Measurements from ENCODE around the gene MED14. TPM values are rescaled to one million over a fixed set of nuclear protein-coding genes. Genes with fewer than 3 reads are reported as not detected.

Gene MED14
- total RNA-seq, 1 experiment from 2014 or later, result 83.3 TPM

GRCh38 chrX:40719731-40720130 lies 15.6 kb downstream of the MED14 start:
- DNase-seq (ENCODE audit: low spot score) (no peak), ATAC-seq (no peak)
- Mint-ChIP-seq H3K27me3 (ENCODE audit: low read depth) (no peaks in the 10 kb centered on the region), H3K9me3 (no peaks in the 10 kb centered on the region), H3K36me3 (peaks cover 57% of the 10 kb centered on the region), H3K27ac (no peak overlapping the region), H3K4me1 (peaks cover 21% of the 10 kb centered on the region), H3K4me3 (no peak overlapping the region)
- POLR2A ChIA-PET, result no interaction called here
- CTCF ChIA-PET, result no interaction called here
- TF ChIP-seq, protein P1, sequence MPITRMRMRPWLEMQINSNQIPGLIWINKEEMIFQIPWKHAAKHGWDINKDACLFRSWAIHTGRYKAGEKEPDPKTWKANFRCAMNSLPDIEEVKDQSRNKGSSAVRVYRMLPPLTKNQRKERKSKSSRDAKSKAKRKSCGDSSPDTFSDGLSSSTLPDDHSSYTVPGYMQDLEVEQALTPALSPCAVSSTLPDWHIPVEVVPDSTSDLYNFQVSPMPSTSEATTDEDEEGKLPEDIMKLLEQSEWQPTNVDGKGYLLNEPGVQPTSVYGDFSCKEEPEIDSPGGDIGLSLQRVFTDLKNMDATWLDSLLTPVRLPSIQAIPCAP (CRISPR knock-in tag; IDR thresholded peaks at IDR 0.05), result no peak
- TF ChIP-seq, protein P2, sequence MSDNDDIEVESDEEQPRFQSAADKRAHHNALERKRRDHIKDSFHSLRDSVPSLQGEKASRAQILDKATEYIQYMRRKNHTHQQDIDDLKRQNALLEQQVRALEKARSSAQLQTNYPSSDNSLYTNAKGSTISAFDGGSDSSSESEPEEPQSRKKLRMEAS (CRISPR knock-in tag; IDR thresholded peaks at IDR 0.05), result no peak
- TF ChIP-seq ZNF219 (CRISPR knock-in tag; IDR thresholded peaks at IDR 0.05; ENCODE audit: borderline replicate concordance) (no peak), CTCF (IDR thresholded peaks at IDR 0.05) (no peak), KAT7 (CRISPR knock-in tag; IDR thresholded peaks at IDR 0.05; ENCODE audit: borderline replicate concordance) (no peak), ELF4 (CRISPR knock-in tag; IDR thresholded peaks at IDR 0.05; ENCODE audit: low read depth) (no peak), NFE2L1 (CRISPR knock-in tag; IDR thresholded peaks at IDR 0.05) (no peak), ZNF416 (CRISPR knock-in tag; IDR thresholded peaks at IDR 0.05) (no peak), NFATC4 (CRISPR knock-in tag; IDR thresholded peaks at IDR 0.05) (no peak), CREM (CRISPR knock-in tag; IDR thresholded peaks at IDR 0.05) (no peak), ZNF423 (CRISPR knock-in tag; IDR thresholded peaks at IDR 0.05) (no peak), TEAD4 (CRISPR knock-in tag; IDR thresholded peaks at IDR 0.05) (no peak), ZNF281 (CRISPR knock-in tag; IDR thresholded peaks at IDR 0.05) (no peak)
- TF ChIP-seq, protein P3, sequence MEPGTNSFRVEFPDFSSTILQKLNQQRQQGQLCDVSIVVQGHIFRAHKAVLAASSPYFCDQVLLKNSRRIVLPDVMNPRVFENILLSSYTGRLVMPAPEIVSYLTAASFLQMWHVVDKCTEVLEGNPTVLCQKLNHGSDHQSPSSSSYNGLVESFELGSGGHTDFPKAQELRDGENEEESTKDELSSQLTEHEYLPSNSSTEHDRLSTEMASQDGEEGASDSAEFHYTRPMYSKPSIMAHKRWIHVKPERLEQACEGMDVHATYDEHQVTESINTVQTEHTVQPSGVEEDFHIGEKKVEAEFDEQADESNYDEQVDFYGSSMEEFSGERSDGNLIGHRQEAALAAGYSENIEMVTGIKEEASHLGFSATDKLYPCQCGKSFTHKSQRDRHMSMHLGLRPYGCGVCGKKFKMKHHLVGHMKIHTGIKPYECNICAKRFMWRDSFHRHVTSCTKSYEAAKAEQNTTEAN (CRISPR knock-in tag; IDR thresholded peaks at IDR 0.05), result no peak
- TF ChIP-seq, protein P4, sequence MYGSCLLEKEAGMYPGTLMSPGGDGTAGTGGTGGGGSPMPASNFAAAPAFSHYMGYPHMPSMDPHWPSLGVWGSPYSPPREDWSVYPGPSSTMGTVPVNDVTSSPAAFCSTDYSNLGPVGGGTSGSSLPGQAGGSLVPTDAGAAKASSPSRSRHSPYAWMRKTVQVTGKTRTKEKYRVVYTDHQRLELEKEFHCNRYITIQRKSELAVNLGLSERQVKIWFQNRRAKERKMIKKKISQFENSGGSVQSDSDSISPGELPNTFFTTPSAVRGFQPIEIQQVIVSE (CRISPR knock-in tag; IDR thresholded peaks at IDR 0.05; ENCODE audit: borderline replicate concordance), result no peak
- TF ChIP-seq, protein P5, sequence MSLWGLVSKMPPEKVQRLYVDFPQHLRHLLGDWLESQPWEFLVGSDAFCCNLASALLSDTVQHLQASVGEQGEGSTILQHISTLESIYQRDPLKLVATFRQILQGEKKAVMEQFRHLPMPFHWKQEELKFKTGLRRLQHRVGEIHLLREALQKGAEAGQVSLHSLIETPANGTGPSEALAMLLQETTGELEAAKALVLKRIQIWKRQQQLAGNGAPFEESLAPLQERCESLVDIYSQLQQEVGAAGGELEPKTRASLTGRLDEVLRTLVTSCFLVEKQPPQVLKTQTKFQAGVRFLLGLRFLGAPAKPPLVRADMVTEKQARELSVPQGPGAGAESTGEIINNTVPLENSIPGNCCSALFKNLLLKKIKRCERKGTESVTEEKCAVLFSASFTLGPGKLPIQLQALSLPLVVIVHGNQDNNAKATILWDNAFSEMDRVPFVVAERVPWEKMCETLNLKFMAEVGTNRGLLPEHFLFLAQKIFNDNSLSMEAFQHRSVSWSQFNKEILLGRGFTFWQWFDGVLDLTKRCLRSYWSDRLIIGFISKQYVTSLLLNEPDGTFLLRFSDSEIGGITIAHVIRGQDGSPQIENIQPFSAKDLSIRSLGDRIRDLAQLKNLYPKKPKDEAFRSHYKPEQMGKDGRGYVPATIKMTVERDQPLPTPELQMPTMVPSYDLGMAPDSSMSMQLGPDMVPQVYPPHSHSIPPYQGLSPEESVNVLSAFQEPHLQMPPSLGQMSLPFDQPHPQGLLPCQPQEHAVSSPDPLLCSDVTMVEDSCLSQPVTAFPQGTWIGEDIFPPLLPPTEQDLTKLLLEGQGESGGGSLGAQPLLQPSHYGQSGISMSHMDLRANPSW (CRISPR knock-in tag; conservative IDR thresholded peaks at IDR 0.05; ENCODE audit: low read depth), result no peak

All from WTC11 (cell line).